GM23338 (cell line): ENCODE measurements around the gene ZNF70. TPM values are rescaled to one million over a fixed set of nuclear protein-coding genes. Genes with fewer than 3 reads are reported as not detected.

ENCODE experiments used
- ATAC-seq: fragments of 200-7000 bp; cut with Tn5 transposase; 3 replicates; pipeline ENCODE4 v1.9.1; 2020
- DNase-seq: peaks from one replicate; pipeline ENCODE4 v3.0.0-alpha.2; 2015; ENCODE audit warnings: low spot score
- H2AFZ ChIP-seq: fragments of 200-600 bp; sonication (generic); 2 replicates; pipeline ENCODE4 v1.8.0; 2016; ENCODE audit warnings: antibody characterized with exemption, mild to moderate bottlenecking, moderate library complexity
- H3F3A ChIP-seq: fragments of 200-600 bp; sonication (generic); replicated peaks from 2 replicates; pipeline ENCODE4 v1.8.0; 2017; ENCODE audit warnings: antibody characterized with exemption, mixed run types, low read depth
- H3K27ac ChIP-seq: fragments of 200-600 bp; sonication (generic); 2 replicates; pipeline ENCODE4 v1.6.1; 2016; ENCODE audit warnings: low read depth
- H3K27me3 ChIP-seq: fragments of 200-600 bp; sonication (generic); 2 replicates; pipeline ENCODE4 v1.8.0; 2016; ENCODE audit warnings: mild to moderate bottlenecking, mixed run types, moderate library complexity; ENCODE audit not compliant: insufficient read depth
- H3K36me3 ChIP-seq: fragments of 200-600 bp; sonication (generic); 2 replicates; pipeline ENCODE4 v1.8.0; 2016; ENCODE audit warnings: mild to moderate bottlenecking; ENCODE audit not compliant: insufficient read depth
- H3K4me1 ChIP-seq: fragments of 200-600 bp; sonication (generic); 2 replicates; pipeline ENCODE4 v1.8.0; 2016; ENCODE audit warnings: mild to moderate bottlenecking, moderate library complexity; ENCODE audit not compliant: insufficient read depth
- H3K4me2 ChIP-seq: fragments of 200-600 bp; sonication (generic); 2 replicates; pipeline ENCODE4 v1.7.1; 2017; ENCODE audit warnings: mixed run types
- H3K4me3 ChIP-seq: fragments of 200-600 bp; sonication (generic); 2 replicates; pipeline ENCODE4 v1.6.1; 2016; ENCODE audit warnings: mixed run types
- H3K79me2 ChIP-seq: fragments of 200-600 bp; sonication (generic); replicated peaks from 2 replicates; pipeline ENCODE4 v1.8.0; 2017; ENCODE audit warnings: mild to moderate bottlenecking; ENCODE audit not compliant: insufficient read depth
- H3K9me2 ChIP-seq: fragments of 200-600 bp; sonication (generic); 2 replicates; pipeline ENCODE4 v1.8.0; 2017; ENCODE audit not compliant: insufficient read depth
- H4K20me1 ChIP-seq: fragments of 200-600 bp; sonication (generic); replicated peaks from 2 replicates; pipeline ENCODE4 v1.8.0; 2017; ENCODE audit warnings: mild to moderate bottlenecking; ENCODE audit not compliant: insufficient read depth
- H3K27ac Mint-ChIP-seq: 2 replicates; pipeline ENCODE4 v1.8.0; 2020; ENCODE audit warnings: inconsistent platforms, mild to moderate bottlenecking, moderate library complexity, mixed read lengths
- H3K27me3 Mint-ChIP-seq: 3 replicates; pipeline ENCODE4 v1.8.0; 2022; ENCODE audit warnings: low read depth, mild to moderate bottlenecking, moderate library complexity, mixed read lengths, inconsistent platforms; ENCODE audit not compliant: insufficient read depth, poor library complexity
- H3K36me3 Mint-ChIP-seq: 3 replicates; pipeline ENCODE4 v1.8.0; 2021; ENCODE audit warnings: low read depth, mild to moderate bottlenecking, inconsistent platforms, moderate library complexity, mixed read lengths
- H3K4me1 Mint-ChIP-seq: 3 replicates; pipeline ENCODE4 v1.8.0; 2020; ENCODE audit warnings: mild to moderate bottlenecking, inconsistent platforms, mixed read lengths
- H3K4me3 Mint-ChIP-seq: 3 replicates; pipeline ENCODE4 v1.8.0; 2021; ENCODE audit warnings: moderate library complexity, mild to moderate bottlenecking, inconsistent platforms, mixed read lengths
- H3K9me3 Mint-ChIP-seq: 3 replicates; pipeline ENCODE4 v1.8.0; 2020; ENCODE audit warnings: moderate library complexity, mild to moderate bottlenecking, inconsistent platforms, mixed read lengths
- CREB1 ChIP-seq: fragments of 250-450 bp; sonication (Bioruptor Pico); IDR thresholded peaks from 2 replicates; pipeline ENCODE4 v1.5.0; 2020; ENCODE audit warnings: low read depth, mild to moderate bottlenecking, moderate library complexity
- CTCF ChIP-seq, 2 experiments: fragments of 200-600 bp in 1 of 2; sonication (generic) in 1 of 2; conservative IDR thresholded peaks; 2 replicates each; pipeline versions ENCODE4 v1.5.1 to v1.6.1; 2016 to 2017; ENCODE audit warnings: antibody characterized with exemption in 2 of 2, low read depth in 2 of 2, mild to moderate bottlenecking in 2 of 2, moderate library complexity in 1 of 2
- ETS1 ChIP-seq: IDR thresholded peaks from 2 replicates; pipeline ENCODE4 v1.6.1; 2016; ENCODE audit warnings: antibody characterized with exemption
- EZH2 ChIP-seq: fragments of 200-600 bp; sonication (generic); IDR thresholded peaks from one replicate; pipeline ENCODE4 v1.8.0; 2017; ENCODE audit warnings: antibody characterized with exemption, mild to moderate bottlenecking, low read depth; ENCODE audit not compliant: unreplicated experiment
- EZH2phosphoT487 ChIP-seq: fragments of 200-600 bp; sonication (generic); IDR thresholded peaks from one replicate; pipeline ENCODE4 v1.8.1; 2018; ENCODE audit warnings: antibody characterized with exemption; ENCODE audit not compliant: unreplicated experiment
- JUNB ChIP-seq: IDR thresholded peaks from one replicate; pipeline ENCODE4 v1.6.1; 2016; ENCODE audit warnings: antibody characterized with exemption; ENCODE audit not compliant: unreplicated experiment
- NANOG ChIP-seq: IDR thresholded peaks from 2 replicates; pipeline ENCODE4 v1.6.1; 2016; ENCODE audit warnings: antibody characterized with exemption, borderline replicate concordance
- POLR2AphosphoS5 ChIP-seq: IDR thresholded peaks from 2 replicates; pipeline ENCODE4 v1.6.1; 2016; ENCODE audit warnings: antibody characterized with exemption, low read depth
- ZNF331 ChIP-seq: fragments of 250-450 bp; sonication (Bioruptor Pico); IDR thresholded peaks from 2 replicates; pipeline ENCODE4 v1.5.0; 2020; ENCODE audit warnings: low read depth, mild to moderate bottlenecking, moderate library complexity
- ZNF462 ChIP-seq: fragments of 250-450 bp; sonication (Bioruptor Pico); IDR thresholded peaks from 2 replicates; pipeline ENCODE4 v1.5.0; 2020; ENCODE audit warnings: mild to moderate bottlenecking, moderate library complexity
- long read RNA-seq: library from polyadenylated mRNA; unstranded; transcript quantifications from one replicate; pipeline ENCODE4 v2.0.0, GENCODE V29; 2020; ENCODE audit not compliant: unreplicated experiment
- polyA plus RNA-seq: library from polyadenylated mRNA; unstranded; fragments of >200 nt; fragmentation: Nextera tagmentation; extraction: Ambion mirVana; gene quantifications from 2 replicates; pipeline ENCODE4 v1.2.1, GENCODE V29; 2016
- total RNA-seq: library from RNA; depleted of rRNA; stranded (reverse); fragments of >200 nt; shearing (Covaris generic); gene quantifications from 2 replicates; pipeline ENCODE4 v1.2.3, GENCODE V29; 2014; rRNA removed

Gene ZNF70
- total RNA-seq, result 2.6 TPM in 2 replicates
- polyA plus RNA-seq, result 0.19 and 0.45 TPM in 2 replicates
- long read RNA-seq, partial matches to known transcripts, result 0 of 1 reads
- long read RNA-seq, other reads (novel, unspliced or antisense), result 1 of 1 reads

- Histone ChIP-seq H3K9me2 (no peaks in the 10 kb centered on the region), H3F3A (0 out of 2 replicates have a peak, but pooled peaks cover 5% of the 10 kb centered on the region), H3K27me3 (no peaks in the 10 kb centered on the region), H2AFZ (peak within 1 kb of the TSS; percentile 96), H3K27ac (peak within 1 kb of the TSS; percentile 90), H3K79me2 (no peaks in the 10 kb centered on the region; the same call in 1 of the 2 replicates), H4K20me1 (no peaks in the 10 kb centered on the region), H3K4me1 (peaks cover 10% of the 10 kb centered on the region), H3K4me3 (peak within 1 kb of the TSS; percentile 91), H3K36me3 (no peaks in the 10 kb centered on the region), H3K4me2 (peak within 1 kb of the TSS; percentile 95)
- Mint-ChIP-seq H3K4me3 (peak within 1 kb of the TSS; percentile 82), H3K9me3 (no peaks in the 10 kb centered on the region), H3K27ac (peak within 1 kb of the TSS; percentile 86), H3K36me3 (peaks cover 2% of the 10 kb centered on the region; the same call in 1 of the 3 replicates), H3K4me1 (peaks cover 28% of the 10 kb centered on the region), H3K27me3 (peaks cover 18% of the 10 kb centered on the region)
- DNase-seq, result peak; percentile 96
- no peak for TF ChIP-seq EZH2phosphoT487
- peak; percentile 78 for TF ChIP-seq CREB1
- TF ChIP-seq ZNF462 (CRISPR knock-in tag), result no peak
- TF ChIP-seq CTCF (conservative IDR thresholded peaks at IDR 0.05; ENCODE audit: low read depth in 2 of 2), result no peak
- TF ChIP-seq NANOG, result no peak
- no peak for TF ChIP-seq ZNF331 (CRISPR knock-in tag)
- TF ChIP-seq JUNB, result no peak
- peak; percentile 77 for TF ChIP-seq POLR2AphosphoS5
- no peak for TF ChIP-seq ETS1
- TF ChIP-seq EZH2, result no peak
- peak; percentile 90 for ATAC-seq
Observed at GRCh38 chr22:23750714-23751440, at the start of gene ZNF70. ZNF70 (minus strand) TSS chr22:23751112; CDS start chr22:23745140, 5,972 bp downstream.
